Measurements from ENCODE around the gene CDH2.

The CDH2 gene

GRCh38 chr18:28059861-28060260 is 117.1 kb downstream of the CDH2 start:
- no peak for TF ChIP-seq CTCF (IDR thresholded peaks at IDR 0.05; ENCODE audit: unreplicated experiment in 3 of 3)
- Mint-ChIP-seq H3K27ac (no peak overlapping the region), H3K4me3 (no peak overlapping the region), H3K9me3 (no peaks in the 10 kb centered on the region), H3K4me1 (peaks cover 16% of the 10 kb centered on the region), H3K27me3 (ENCODE audit: low read depth) (no peaks in the 10 kb centered on the region), H3K36me3 (ENCODE audit: low read depth) (peaks cover 4% of the 10 kb centered on the region)

DNA sequence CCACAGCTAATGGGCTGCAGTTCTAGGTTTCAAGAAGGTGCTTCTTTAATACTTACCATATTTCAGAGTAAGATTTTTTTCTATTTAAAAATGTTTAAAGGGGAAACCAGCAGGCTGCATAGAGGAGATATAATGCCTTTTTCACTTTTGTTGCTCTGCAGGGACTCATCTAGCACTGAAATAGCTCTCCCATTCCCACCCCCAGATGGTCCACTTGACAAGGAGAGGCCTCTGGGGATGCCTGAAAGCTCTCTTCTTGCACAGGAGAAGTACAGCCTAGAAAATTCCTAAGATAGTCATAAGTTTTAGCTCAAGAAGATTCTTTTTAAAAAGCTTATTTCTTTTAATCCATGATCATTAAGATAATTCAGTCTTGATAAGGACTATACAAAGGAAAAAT is 126.4 kb downstream of the CDH2 start:
- no peaks in the 10 kb centered on the region for H3K36me3 Mint-ChIP-seq (ENCODE audit: low read depth)
- H3K9me3 Mint-ChIP-seq = no peaks in the 10 kb centered on the region
- peak overlapping the region in 1 of 3 experiments; percentile 71 for H3K27ac Mint-ChIP-seq
- peaks cover 25% of the 10 kb centered on the region for H3K4me1 Mint-ChIP-seq
- no peak for TF ChIP-seq CTCF (IDR thresholded peaks at IDR 0.05; ENCODE audit: unreplicated experiment in 3 of 3)
- no peaks in the 10 kb centered on the region for H3K27me3 Mint-ChIP-seq (ENCODE audit: low read depth)
- H3K4me3 Mint-ChIP-seq = no peak overlapping the region

GRCh38 chr18:28048612-28049011 is 128.3 kb downstream of the CDH2 start:
- H3K4me3 Mint-ChIP-seq = no peak overlapping the region
- no peak for TF ChIP-seq CTCF (IDR thresholded peaks at IDR 0.05; ENCODE audit: unreplicated experiment in 3 of 3)
- H3K27ac Mint-ChIP-seq = peak overlapping the region; percentile 45 to 66 (median 47)
- H3K9me3 Mint-ChIP-seq = no peaks in the 10 kb centered on the region
- peaks cover 31% of the 10 kb centered on the region for H3K4me1 Mint-ChIP-seq
- no peaks in the 10 kb centered on the region for H3K36me3 Mint-ChIP-seq (ENCODE audit: low read depth)
- no peaks in the 10 kb centered on the region for H3K27me3 Mint-ChIP-seq (ENCODE audit: low read depth)

DNA sequence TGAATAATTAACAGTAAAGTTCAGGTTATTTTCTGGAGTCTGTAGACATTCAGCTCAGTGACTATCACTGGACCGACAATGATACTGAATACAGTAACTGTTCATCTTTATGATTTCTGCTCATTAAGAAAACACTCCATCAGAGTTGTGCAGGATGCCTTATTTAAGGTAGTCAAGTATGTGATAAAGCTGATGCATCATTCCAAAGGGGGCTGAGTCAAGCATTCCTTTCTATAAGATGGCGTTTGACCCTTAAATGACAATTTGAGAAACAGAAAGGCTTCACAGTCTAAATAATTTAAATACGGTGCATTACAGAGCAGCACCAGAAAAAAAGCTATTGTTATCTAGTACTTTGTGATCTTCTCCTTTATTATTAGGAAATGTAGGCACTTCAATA is 131.1 kb downstream of the CDH2 start:
- Mint-ChIP-seq H3K4me1 (peaks cover 35% of the 10 kb centered on the region), H3K27me3 (ENCODE audit: low read depth) (no peaks in the 10 kb centered on the region), H3K4me3 (no peak overlapping the region), H3K9me3 (no peaks in the 10 kb centered on the region), H3K27ac (peak overlapping the region; percentile 11 to 77 (median 23)), H3K36me3 (ENCODE audit: low read depth) (no peaks in the 10 kb centered on the region)
- TF ChIP-seq CTCF (IDR thresholded peaks at IDR 0.05; ENCODE audit: unreplicated experiment in 3 of 3) = no peak

- TF ChIP-seq CTCF (IDR thresholded peaks at IDR 0.05; ENCODE audit: unreplicated experiment in 3 of 3) = no peak
- H3K4me3 Mint-ChIP-seq = no peak overlapping the region
- H3K27ac Mint-ChIP-seq = peak overlapping the region; percentile 11 to 77 (median 23)
- H3K36me3 Mint-ChIP-seq (ENCODE audit: low read depth) = no peaks in the 10 kb centered on the region
- H3K27me3 Mint-ChIP-seq (ENCODE audit: low read depth) = no peaks in the 10 kb centered on the region
- H3K9me3 Mint-ChIP-seq = no peaks in the 10 kb centered on the region
- peaks cover 41% of the 10 kb centered on the region for H3K4me1 Mint-ChIP-seq
Observed at GRCh38 chr18:28045176-28045810, 131.6 kb downstream of the CDH2 start.

- Mint-ChIP-seq H3K27ac (peak overlapping the region in 1 of 3 experiments; percentile 66), H3K4me3 (no peak overlapping the region), H3K9me3 (no peaks in the 10 kb centered on the region), H3K36me3 (ENCODE audit: low read depth) (no peaks in the 10 kb centered on the region), H3K27me3 (ENCODE audit: low read depth) (no peaks in the 10 kb centered on the region), H3K4me1 (peaks cover 41% of the 10 kb centered on the region)
- no peak for TF ChIP-seq CTCF (IDR thresholded peaks at IDR 0.05; ENCODE audit: unreplicated experiment in 3 of 3)
Observed at GRCh38 chr18:28044036-28044435, 132.9 kb downstream of the CDH2 start.
